ENCODE results near the gene MAPRE2. TPM values are rescaled to one million over a fixed set of nuclear protein-coding genes. Genes with fewer than 3 reads are reported as not detected.
A peak's percentile ranks its signal among the peaks of the same experiment; 100 is the strongest.

Gene MAPRE2
- total RNA-seq, 1 donor from 2014 or later: 53.8 TPM

- intact Hi-C loops (cut with micrococcal nuclease): loop anchor here (5.0 to 10.0 kb wide), 4 partner anchors 469 to 1024 kb away; partner anchors contain the start of genes GALNT1 and RPRD1A
- Mint-ChIP-seq H3K27me3 (no peaks in the 10 kb centered on the region), H3K36me3 (ENCODE audit: low read depth) (peaks cover 14% of the 10 kb centered on the region), H3K4me1 (peaks cover 94% of the 10 kb centered on the region), H3K9me3 (no peaks in the 10 kb centered on the region), H3K27ac (peak overlapping the region; percentile 98), H3K4me3 (peak overlapping the region; percentile 98)
- no peak for TF ChIP-seq CTCF (IDR thresholded peaks at IDR 0.05)
- CTCF ChIA-PET: interaction anchor here (1.6 to 4.9 kb wide), 2 partner anchors 17 to 100 kb away, joined by 5 to 25 read pairs; no protein-coding TSS in a partner anchor
- POLR2A ChIA-PET: interaction anchor here (5.0 to 5.7 kb wide), 2 partner anchors 7 to 15 kb away, joined by 58 to 110 read pairs; no protein-coding TSS in a partner anchor
- DNase-seq (no peak), ATAC-seq (ENCODE audit: low read depth) (no peak)
Observed at GRCh38 chr18:35043207-35043606, 2.0 kb downstream of the MAPRE2 start.

GRCh38 chr18:35045121-35045520, 3.9 kb downstream of the MAPRE2 start:
- DNase-seq: no peak
- TF ChIP-seq CTCF (IDR thresholded peaks at IDR 0.05): no peak
- ChIA-PET POLR2A (interaction anchor here (1.2 to 1.3 kb wide), 3 partner anchors 15 to 222 kb away, joined by 3 to 12 read pairs (median 3); no protein-coding TSS in a partner anchor), CTCF (interaction anchor here (1.3 to 2.1 kb wide), 3 partner anchors 16 to 38 kb away, joined by 4 to 9 read pairs (median 5); no protein-coding TSS in a partner anchor)
- no peaks in the 10 kb centered on the region for H3K9me3 Mint-ChIP-seq
- H3K4me3 Mint-ChIP-seq: peak overlapping the region; percentile 17
- peak overlapping the region; percentile 76 for H3K27ac Mint-ChIP-seq
- H3K36me3 Mint-ChIP-seq (ENCODE audit: low read depth): peaks cover 14% of the 10 kb centered on the region
- H3K27me3 Mint-ChIP-seq: no peaks in the 10 kb centered on the region
- intact Hi-C loops (cut with micrococcal nuclease): loop anchor here (10.0 kb wide), 1 partner anchor 570 kb away; no protein-coding TSS in a partner anchor
- no peak for ATAC-seq (ENCODE audit: low read depth)
- H3K4me1 Mint-ChIP-seq: peaks cover 90% of the 10 kb centered on the region

- ChIA-PET CTCF (interaction anchor here (1.3 to 2.3 kb wide), 3 partner anchors 16 to 39 kb away, joined by 4 to 11 read pairs (median 5); no protein-coding TSS in a partner anchor), POLR2A (interaction anchor here (1.2 to 1.3 kb wide), 2 partner anchors 16 to 221 kb away, joined by 4 to 12 read pairs; no protein-coding TSS in a partner anchor)
- intact Hi-C loops (cut with micrococcal nuclease): loop anchor here (10.0 kb wide), 1 partner anchor 569 kb away; no protein-coding TSS in a partner anchor
- TF ChIP-seq CTCF (IDR thresholded peaks at IDR 0.05): no peak
- H3K27me3 Mint-ChIP-seq: no peaks in the 10 kb centered on the region
- H3K9me3 Mint-ChIP-seq: no peaks in the 10 kb centered on the region
- H3K4me3 Mint-ChIP-seq: peak overlapping the region; percentile 59
- peaks cover 14% of the 10 kb centered on the region for H3K36me3 Mint-ChIP-seq (ENCODE audit: low read depth)
- ATAC-seq (ENCODE audit: low read depth) (no peak), DNase-seq (no peak)
- peaks cover 90% of the 10 kb centered on the region for H3K4me1 Mint-ChIP-seq
- H3K27ac Mint-ChIP-seq: peak overlapping the region; percentile 76
Observed at GRCh38 chr18:35045806-35046205, 4.6 kb downstream of the MAPRE2 start.

GRCh38 chr18:35047697-35048292, 6.6 kb downstream of the MAPRE2 start:
- H3K27ac Mint-ChIP-seq: peak overlapping the region; percentile 84
- ChIA-PET CTCF (interaction anchor here (1.3 to 2.3 kb wide), 4 partner anchors 18 to 49 kb away, joined by 3 to 11 read pairs (median 6); no protein-coding TSS in a partner anchor), POLR2A (interaction anchor here (0.8 to 1.5 kb wide), 2 partner anchors 8 to 17 kb away, joined by 3 read pairs; no protein-coding TSS in a partner anchor)
- H3K27me3 Mint-ChIP-seq: no peaks in the 10 kb centered on the region
- intact Hi-C loops (cut with micrococcal nuclease): loop anchor here (10.0 kb wide), 1 partner anchor 567 kb away; no protein-coding TSS in a partner anchor
- H3K36me3 Mint-ChIP-seq (ENCODE audit: low read depth): peaks cover 5% of the 10 kb centered on the region
- DNase-seq (no peak), ATAC-seq (ENCODE audit: low read depth) (no peak)
- H3K4me3 Mint-ChIP-seq: no peak overlapping the region
- peaks cover 92% of the 10 kb centered on the region for H3K4me1 Mint-ChIP-seq
- H3K9me3 Mint-ChIP-seq: no peaks in the 10 kb centered on the region
- no peak for TF ChIP-seq CTCF (IDR thresholded peaks at IDR 0.05)
